H4 (cell line): ENCODE measurements around the gene PTPRG. TPM values are rescaled to one million over a fixed set of nuclear protein-coding genes. Genes with fewer than 3 reads are reported as not detected.

Experiments
- DNase-seq: peaks from one replicate; pipeline ENCODE4 v3.0.0-alpha.2; 2015; ENCODE audit warnings: low spot score
- total RNA-seq: library from RNA; depleted of rRNA; stranded (reverse); fragments of >200 nt; shearing (Covaris generic); gene quantifications from 2 replicates; pipeline ENCODE4 v1.2.3, GENCODE V29; 2014

The PTPRG gene
- total RNA-seq, 1 experiment from 2014 or later, result 16.1 TPM

DNA sequence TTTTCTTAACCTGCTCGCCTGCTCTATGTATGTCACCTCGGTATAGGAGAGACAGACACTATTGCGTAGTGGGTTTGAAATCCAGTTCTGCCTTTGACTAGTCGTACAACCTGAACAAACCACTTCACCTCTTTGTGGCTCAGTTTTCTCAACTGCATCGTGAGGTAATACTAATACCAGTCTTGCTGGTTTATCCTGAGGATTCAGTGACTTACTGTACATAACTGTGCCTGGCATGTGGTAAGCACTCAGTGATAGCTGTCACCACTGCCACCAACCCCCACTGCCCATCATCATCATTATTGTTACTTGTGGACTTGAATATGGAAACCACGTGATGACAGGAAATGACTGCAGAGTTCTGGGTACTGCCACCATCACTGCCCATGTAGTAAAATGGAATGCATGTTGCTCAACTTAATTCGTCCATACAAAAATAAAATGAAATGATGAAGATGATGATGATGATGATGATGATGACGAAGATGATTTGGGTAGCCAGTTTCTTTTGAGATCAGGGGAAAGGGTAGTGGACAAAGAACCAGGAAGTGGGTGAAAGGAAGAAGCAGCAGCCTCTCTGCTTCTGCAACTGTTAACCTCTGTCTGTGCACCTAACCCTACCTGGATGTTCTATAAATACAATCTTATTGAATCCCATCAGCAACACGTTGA, 583.9 kb downstream of the PTPRG start:
- DNase-seq, result no peak

DNA sequence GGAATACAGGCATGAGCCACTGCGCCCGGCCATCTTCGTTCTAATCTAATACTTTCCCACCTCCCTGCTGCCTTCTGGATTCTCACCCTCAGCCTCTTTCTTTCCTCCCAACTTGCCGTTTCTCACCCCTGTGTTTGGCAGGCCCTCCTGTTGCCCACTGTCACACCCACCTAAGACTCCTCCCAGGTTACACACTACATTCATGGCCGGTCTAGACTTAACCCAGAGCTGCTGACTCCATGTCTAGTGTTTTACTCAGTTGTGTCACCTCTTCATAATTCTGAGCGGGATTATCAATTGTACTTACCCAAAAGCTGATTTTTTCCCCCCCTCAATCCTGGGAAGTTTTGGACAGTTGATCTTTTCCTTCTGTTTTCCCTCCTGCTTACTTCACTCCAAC, 588.2 kb downstream of the PTPRG start:
- DNase-seq, result no peak

DNA sequence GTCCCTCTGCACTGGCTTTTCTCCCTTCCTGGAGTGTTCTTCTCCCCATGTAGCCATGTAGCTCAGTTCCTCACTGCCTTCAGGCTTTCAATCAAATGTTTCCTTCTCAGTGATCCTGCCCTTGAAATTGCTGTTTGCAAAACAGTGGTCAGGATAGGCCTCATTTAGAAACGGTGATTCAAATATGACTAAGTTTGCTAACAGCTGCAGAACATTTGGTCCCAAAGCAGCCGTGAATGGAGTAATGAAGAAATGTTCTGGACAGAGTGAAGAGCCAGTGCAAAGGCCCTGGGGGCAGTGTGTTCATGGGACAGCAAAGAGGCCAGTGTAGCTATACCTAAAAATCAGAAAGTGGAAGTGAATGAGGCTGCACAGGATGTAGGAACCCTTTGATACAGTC, 588.6 kb downstream of the PTPRG start:
- DNase-seq, result no peak

DNA sequence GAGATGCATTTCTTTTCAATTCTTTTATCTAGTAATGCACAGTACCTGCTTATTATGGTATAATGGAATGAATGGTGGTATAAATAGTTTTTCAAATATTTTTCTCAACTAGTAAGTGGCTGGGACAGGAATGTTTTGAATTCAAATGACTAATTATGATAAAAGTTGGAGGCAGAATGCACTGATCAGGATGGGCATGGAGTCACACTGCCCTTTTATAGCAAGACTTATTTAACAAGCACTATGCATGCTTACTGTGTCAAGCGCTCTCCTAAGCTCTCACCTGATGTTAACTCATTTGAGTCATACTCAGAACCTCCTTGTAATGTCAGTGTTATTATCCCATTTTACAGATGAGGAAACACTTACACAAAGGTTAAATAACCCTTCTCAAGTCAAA, 590.2 kb downstream of the PTPRG start:
- DNase-seq, result no peak

DNA sequence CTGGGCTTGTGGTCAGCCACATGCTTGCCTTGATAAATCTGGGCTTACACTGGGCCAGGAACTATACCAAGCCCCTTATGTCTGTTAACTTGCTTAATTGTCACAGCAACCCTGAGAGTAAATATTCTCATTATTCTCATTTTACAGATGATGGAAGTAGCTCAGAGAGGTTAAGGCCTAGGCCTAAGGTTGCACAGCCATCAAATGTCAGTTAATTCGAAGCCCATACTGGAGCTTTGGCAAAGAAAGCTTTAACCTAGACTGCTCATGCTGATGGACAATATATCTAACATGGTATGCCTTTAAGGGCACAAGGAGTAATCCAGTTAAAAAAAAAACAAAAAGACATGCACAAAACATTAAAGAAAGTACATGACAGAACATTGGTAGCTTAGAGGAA, 591.9 kb downstream of the PTPRG start:
- no peak for DNase-seq

DNA sequence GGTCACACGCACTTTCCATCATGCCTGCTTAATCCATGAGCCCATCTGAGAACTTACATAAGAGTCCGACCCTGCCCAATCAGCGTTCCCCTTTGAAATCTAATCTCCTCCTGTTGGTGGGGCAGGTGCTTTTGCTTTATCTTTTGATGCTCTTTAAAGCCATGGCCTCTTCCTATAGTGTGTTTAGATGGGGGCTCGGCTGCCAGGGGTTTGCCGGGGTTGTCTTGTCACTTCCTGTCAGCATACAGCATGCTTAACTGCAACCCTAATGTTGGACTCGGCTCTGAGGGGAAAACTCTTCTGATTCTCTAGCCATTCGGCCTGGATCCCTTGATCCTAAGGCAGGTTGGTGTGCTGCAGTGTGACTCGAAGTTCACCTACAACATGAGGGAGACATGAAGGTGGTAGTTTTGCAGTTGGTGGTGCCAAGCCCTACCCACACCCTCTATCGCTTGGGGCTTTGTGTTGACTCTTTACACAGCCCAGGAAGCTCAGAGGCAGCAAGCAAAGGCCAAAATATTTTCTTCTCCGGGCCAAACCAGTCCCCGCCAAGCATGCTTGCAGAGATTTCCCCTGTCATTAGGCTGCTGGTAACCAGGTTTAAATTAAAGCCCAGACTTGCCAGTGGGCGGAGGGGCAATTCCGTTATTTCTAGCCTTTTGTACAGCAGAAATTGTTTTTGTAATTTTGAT, 593.2 kb downstream of the PTPRG start:
- no peak for DNase-seq

DNA sequence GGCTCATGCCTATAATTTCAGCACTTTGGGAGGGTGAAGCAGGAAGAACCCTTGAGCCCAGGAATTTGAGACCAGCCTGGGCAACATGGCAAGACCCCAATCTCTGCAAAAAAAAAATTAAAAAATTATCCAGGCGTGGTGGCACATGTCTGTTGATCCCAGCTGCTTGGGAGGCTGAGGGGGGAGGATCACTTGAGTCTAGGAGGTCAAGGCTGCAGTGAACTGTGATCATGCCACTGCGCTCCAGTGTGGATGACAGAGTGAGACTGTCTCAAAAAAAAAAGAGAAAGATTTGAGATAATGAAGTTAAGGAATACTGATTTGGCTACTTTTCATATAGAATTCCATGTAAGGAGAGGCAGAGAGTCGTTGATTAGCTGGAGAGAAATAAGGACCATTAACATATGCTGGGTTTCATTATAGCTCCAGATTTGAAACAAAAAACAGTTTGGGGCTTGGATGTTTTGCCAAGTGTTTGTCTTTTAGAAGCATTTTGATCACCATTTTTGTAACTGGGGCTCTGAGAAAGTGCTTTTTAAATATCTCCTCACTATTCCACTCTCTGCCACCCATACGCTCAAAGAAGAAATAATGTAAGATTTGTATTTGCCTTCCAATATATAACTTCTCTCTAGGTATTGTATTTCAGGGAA, 597.8 kb downstream of the PTPRG start:
- DNase-seq, result no peak

DNA sequence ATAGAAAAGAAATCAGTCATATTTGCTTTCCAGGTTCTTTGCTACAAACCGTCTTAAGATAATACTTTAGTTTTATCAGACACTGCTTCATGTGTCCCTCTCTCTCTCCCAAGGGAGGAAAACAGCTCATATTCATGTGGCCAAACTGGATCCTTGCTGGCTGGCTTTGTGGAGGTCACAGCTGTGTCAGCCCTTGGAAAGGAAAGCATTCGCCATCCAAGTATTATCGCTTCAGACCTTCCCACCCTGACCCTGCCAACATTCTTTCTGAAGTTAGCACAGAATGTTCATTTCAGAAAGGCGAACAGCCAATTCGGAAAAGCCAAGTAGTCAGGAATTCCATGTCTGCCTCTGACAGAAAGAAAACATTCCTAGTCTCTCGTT, 598.3 kb downstream of the PTPRG start:
- DNase-seq, result no peak

DNA sequence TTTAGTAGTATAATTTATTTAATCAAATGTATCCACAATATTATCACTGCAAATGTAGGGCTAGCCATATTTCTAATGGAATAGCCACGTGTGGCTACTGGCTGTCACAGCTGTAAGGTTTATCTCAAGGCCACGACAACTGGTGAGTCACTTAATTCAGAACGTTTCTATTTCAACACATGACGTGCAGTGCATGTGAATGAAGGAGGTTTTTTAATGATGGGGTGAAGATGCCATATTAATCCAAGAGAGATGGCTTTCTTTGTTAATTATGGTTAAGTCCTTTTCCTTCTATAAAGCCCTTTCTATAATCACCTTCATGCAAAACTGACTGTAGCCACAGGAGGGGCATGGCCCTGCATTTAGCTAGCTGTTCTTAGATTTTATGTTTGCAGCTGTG, 600.0 kb downstream of the PTPRG start:
- DNase-seq, result peak; percentile 33

DNA sequence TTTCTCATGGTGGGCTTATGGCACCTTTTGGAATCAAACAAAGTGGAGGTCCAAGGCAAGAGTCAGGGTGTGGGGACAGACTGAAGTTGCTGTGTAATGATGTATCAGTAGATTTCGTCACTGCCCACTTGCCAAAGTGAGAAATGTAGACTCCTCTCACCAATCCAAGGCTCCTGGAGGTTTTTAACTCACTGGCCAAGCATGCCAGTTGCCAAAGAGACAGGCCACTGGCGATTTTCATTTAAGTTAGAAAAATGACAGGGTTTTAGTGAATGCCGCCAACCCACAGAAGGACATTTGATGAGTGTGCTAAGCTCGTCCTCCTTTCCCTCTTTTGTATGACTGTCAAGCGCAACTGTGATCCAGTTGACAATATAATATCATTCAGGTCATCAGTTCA, 602.8 kb downstream of the PTPRG start:
- DNase-seq, result no peak

DNA sequence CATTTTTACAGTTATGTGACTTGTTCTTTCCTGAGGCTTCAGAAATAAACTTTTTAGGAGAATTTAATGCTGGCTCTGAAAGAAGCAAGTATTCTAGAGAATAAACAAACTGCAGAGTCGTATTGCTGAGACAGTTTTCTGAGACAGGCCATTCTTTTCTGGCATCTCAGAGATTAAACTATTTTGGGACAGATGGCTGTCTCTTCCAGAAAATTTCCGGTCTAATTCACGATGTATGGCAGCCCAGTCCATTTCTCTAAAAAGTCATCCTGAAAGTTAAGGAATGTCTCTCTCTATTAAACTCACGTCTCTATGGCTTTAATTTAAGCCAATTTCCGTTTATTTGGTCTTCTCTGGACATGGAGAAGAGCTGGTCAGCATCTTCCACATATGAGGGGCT, 603.4 kb downstream of the PTPRG start:
- no peak for DNase-seq

DNA sequence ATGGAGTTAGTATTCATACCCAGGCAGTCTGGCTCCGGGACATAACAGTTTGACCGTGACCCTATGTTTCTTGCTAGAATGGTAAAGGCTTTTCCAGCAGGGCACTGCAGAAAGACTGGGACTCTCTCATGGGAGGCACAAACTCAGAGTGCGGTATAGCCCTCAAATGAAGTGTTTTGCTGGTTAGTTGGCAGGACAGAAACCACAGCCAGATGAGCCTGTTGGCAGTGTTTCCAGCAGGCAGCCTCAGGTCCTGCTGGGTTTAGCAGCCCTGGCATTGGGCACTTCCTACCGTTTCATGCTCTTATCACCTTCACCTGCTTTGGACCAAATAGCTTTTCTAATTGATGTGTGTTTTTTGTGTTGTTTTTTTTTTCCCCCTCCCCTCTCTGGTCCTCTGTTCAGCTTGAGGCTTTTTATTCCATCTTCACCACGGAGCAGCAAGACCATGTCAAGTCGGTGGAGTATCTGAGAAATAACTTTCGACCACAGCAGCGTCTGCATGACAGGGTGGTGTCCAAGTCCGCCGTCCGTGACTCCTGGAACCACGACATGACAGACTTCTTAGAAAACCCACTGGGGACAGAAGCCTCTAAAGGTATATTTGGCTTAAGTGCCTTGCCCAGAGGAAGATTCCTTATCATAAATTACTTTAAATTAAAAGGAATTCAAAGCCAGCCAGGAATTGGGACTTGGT, 606.3 kb downstream of the PTPRG start:
- DNase-seq, result peak; percentile 24

DNA sequence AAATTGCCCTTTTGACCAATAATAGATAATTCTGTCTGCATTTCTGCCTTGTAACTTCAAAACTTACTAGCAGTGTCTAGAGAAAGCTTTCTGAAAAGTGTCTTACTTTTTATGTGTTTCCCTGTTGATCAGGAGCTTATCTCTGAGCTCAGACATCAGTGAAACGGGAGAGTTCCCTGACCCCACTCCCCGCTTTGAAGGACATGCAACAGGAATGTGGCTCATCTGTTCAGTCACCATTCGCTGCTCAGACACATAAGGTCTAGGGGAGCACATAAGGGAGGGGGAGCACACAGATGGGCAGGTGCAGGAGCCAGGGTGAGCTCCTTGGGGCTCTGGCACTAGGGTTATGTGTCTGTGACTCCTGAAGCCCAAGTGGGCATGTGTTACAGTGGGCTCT, 607.0 kb downstream of the PTPRG start:
- no peak for DNase-seq

DNA sequence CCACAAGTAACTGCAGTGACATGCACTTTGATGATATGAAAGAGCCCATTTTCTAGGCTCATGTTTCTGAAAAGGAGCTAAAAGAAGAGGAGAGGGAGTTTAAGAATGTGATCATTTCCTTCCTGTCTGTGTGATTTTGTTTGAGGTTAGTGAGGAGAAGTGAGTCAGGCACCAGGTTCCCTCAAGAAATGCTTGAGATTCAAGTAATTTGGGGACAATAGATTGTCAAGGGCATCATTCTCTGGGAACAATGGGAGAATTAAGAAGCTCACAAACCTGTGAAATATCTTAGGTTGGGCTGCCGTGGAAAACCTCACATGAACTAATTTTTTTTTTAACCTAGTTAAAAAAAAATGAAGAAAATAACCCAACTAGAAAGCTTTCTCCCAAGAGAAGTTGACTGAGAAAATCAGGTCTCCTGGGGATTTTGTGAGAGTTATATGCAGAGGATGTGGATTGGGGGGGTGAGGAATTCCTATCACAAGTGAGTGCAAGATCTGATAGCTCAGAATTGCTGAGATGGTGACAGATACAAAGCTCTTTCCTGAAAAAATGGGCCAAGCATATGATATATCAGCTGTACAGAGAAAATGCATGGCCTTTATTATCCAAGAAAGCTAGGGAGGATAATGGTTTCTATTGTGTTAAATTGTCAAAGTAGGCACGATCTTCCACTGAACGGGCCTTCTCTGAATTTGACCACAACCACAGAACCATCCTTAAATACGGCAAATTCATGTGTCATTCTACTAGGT, 608.7 kb downstream of the PTPRG start:
- DNase-seq, result no peak

DNA sequence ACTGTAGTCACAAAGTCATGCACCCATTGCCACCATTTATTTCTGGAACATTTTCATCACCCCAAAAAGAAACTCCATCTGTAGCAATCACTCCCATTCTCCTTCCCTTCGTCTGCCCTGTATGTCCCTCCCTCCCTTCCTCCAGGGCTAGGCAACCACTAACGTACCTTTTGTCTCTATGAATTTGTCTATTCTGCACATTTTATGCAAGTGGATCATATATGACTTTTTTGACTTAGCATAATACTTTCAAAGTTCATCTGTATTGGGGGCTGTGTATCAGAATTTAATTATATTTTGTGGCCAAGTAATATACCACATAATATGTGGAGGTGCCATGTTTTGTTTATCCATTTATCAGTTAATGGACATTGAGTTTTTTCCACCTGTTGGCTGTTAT, 610.4 kb downstream of the PTPRG start:
- DNase-seq, result no peak

DNA sequence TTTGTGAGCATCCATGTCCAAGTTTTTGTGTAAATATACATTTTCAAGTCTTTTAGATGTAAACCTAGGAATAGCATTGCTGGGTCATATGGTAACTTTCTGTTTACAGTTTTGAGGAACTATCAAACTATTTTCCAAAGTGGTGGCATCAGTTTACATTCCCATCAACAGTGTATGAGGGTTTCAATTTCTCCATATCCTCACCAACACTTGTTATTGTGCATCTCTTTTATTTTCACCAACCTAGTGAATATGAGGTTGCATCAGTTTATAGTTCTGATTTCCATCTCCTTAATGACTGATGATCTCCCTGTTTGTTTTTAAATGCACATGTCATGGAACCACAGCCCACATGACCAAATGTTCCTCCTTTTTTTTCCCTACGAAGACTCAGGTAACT, 610.8 kb downstream of the PTPRG start:
- DNase-seq, result no peak

DNA sequence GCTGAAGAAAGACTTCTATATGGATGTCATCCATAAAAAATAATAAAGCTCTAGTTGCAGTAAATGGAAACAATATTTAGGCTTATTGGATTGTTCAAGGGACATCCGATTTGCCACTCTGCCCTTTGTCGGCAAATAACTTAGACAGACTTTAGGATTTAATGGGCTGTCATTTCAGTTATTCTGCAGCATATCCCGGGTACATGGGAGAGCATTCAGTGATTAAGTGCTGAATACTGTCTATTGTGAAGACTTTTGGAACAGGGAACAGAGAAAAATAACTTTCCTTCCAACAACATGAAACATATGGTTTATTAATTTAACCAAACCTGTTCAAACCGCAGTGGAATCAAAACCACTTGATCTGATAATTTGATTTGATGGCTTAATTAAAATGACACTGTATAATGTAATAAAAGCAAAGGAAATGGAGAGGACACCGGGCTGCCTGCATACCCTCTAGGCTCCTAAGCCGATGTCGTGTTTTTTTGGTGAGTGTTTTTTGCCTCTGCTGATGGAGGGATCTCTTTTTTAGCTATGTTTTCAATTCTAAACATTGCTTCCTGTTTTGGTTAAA, 612.7 kb downstream of the PTPRG start:
- DNase-seq, result no peak

DNA sequence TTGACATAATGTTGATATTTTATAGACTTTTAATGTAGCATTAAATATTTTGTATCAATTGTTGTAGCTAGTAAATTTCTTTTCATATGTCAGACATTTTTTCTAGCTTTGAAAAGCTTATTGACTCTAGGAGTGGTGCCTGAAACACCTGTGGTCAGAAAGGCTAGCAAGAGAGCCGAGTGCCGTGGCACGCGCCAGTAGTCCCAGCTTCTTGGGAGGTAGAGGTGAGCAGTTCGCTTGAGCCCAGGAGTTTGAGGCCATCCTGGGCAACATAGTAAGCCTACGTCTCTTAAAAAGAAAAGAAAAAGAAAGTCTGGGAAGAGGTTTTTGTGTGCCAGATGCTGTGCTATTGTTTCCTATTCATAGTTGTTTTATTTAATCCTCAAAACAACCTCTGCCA, 613.8 kb downstream of the PTPRG start:
- no peak for DNase-seq

DNA sequence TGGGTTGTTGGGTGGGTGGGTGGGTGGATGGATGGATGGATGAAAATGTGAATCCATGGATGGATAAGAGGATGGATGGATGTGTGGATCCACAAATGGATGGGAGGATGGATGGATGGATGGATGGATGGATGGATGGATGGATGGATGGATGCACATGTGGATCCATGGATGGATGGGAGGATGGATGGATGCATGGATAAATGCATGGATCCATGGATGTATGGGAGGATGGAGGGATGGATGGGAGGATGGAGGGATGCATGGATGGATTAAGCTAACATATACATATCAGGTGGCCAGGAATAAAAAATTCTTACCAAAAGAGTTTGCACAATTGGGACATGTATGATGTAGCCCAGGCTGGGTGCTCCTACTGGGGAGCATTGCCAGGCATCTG, 616.7 kb downstream of the PTPRG start:
- no peak for DNase-seq

DNA sequence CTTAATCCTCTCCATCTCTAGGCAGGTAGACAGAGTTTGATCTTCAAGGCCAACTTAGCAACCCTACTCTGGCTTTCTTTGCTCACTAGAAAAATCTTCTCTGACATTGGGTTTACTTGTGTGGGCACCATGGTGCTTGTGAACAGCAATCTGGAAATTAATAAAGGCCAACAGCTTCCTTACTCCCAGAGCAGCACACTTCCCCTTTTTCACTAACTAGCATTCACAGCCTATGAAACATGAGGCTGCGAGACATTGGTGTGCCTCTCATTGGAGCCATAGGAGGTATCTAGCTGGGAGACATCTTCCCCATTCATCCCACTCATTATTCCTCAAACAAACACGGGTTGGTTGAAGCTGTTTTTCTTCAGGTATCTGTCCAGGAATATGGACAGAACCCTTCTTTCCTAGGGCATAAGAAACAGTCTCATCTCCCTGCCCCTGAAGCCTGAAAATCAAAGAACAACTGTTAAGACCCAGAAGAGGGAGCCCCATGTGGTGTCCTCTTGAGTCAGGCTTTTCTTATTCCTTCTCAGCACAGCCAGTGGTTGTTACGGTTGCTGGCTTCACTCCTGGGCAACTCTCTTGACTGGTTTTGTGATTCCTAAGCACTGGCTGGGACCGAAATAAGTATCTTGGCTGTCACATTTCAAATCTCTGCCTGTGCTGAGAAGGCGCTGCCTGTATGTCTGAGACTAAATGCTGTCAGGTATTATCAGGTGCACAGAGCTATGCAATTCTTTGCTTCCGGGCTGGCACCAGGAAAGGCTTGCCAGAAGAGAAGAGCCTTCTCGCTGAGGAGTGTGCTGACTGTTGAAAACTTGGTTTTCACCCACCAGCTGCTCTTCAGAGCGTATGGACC, 617.6 kb downstream of the PTPRG start:
- DNase-seq, result no peak

DNA sequence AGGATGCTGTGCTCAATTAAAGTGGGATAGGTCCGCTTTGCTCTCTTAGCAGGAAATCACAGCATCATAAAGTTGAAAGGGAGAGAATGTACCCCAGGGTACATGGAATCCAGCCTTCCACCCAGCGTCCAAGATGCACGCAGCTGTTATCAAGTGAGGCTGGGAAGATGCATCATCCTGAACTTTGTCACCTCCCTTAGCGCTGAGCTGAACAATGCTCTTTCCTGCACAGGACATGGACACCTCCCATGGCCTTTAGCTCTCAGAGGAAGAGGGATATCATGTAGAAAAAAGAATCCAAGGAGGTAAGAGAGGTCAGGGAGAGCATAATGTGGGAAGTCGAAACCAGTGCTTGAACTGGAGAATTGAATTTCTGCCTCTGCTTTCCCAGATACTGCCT, 619.1 kb downstream of the PTPRG start:
- DNase-seq, result no peak
